NK-92 (cell line): ENCODE measurements around the gene GOSR2.
"Not testable (repeated sequence)": the region's sequence is repeated elsewhere in the genome, so short reads cannot be mapped to it uniquely, and the experiment has no call there.

Experiments used
- DNase-seq: peaks from one replicate; lab custom pipeline; 2025; ENCODE audit not compliant: unreplicated experiment; lab: John Stamatoyannopoulos, UW

The GOSR2 gene

GRCh38 chr17:46928467-46929261 is 5.7 kb downstream of the GOSR2 start:
- no peak for DNase-seq

DNA sequence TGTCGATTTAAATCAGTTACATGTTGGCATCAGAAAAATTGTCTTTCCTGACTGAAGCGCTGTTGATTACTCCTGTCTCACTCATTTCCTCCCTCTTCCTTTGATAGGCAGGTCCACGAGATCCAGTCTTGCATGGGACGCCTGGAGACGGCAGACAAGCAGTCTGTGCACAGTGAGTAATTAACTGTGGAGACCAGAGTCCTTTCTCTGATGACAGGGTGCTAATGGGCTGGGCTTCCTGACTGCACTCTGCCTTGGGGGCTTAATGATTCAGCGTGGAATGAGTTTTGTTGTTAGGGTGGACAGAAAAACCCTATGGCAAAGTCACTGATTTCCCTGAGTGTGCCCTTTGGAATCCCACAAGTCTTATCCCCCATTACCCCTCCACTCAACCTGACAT is 6.5 kb downstream of the GOSR2 start:
- DNase-seq, result no peak

DNA sequence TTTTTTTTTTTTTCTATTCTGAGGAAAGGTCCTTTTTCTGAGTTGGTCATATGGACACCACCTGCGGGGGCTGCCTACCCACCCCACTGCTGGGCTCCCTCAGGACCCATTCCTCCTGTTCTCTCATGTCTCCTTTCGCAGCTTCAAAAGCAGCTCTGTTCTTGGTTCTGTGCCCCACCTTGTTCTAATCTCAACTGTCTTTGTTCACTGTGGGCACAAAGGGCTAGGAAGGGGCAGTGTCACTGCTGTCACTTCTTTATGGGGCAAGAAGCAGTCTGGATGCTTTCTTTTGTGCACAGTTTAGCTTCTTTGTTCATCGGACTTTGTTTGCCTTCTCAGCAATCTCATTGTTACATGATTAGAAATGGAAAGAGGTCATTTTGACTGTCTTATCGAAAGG is 7.1 kb downstream of the GOSR2 start:
- DNase-seq, result no peak

DNA sequence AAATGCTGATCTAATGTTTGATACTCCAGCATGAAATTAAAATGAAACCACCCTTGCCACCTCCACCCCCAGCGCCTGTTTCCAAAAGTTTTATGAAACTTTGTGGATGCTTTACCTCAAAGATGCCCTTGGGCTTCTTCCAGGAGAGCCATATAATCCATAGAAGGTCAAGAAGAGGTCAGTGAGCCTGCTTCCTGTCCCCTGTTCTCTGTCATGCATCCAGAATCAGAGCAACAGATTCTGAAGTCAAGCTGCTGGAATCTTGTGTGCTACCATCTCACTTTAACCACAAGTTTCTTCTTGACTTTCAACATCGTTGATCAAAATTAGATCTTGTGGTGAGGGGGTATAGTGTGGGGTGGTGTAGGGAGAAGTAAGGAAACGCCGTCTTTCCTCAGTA is 8.6 kb downstream of the GOSR2 start:
- DNase-seq, result no peak

GRCh38 chr17:46935658-46936266 is 12.8 kb downstream of the GOSR2 start:
- DNase-seq, result no peak

DNA sequence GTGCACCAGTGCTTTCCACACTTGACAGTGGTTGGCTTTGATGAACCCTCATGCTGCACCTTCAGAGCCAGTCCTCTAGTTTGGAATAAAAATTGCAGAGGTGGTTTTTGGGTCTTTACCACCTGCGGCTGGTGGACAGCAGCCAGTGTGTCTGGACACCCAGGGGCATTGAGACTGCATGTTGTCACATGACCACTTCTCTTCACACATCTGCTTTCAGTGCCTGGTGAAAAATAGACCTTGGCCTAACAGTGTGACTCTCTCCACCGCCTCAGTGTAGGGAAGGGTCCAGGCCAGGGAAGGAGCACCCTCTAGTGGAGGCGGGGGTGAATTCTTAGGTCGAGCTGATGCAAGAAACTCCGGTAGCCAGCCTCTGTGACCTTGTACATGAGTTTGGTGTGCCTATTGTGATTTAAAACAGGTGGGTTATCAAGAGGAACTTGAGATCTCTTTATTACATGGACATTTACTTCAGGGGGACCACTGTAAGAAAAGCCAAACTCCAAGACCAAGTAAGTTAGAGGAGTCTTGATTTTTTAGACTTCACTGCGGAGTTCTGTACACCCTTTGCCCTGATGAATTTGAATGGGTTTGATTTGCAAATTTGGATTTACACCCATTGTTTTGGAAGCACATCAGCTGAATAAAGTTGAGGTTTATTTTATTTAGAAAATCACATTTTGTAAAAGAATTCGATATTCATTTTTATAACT is 17.9 kb downstream of the GOSR2 start:
- DNase-seq, result no peak

GRCh38 chr17:46942441-46943217 is 19.7 kb downstream of the GOSR2 start:
- DNase-seq, result no peak

DNA sequence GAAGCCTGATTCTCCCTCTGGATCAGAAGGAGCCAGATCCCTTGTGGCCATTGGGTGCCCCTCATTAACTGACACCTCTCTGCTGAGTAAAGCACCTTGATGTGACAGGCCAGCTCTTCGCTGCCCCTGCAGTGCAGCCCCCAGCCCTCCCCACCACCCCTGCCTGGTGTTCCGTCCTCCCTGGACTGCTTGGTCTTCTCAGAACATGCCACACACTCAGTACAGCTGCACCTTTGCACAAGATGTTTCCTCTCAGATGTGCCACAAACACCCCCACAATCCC is 20.2 kb downstream of the GOSR2 start:
- DNase-seq, result no peak

- DNase-seq, result no peak
Measured at GRCh38 chr17:46943501-46944393, 20.8 kb downstream of the GOSR2 start.

DNA sequence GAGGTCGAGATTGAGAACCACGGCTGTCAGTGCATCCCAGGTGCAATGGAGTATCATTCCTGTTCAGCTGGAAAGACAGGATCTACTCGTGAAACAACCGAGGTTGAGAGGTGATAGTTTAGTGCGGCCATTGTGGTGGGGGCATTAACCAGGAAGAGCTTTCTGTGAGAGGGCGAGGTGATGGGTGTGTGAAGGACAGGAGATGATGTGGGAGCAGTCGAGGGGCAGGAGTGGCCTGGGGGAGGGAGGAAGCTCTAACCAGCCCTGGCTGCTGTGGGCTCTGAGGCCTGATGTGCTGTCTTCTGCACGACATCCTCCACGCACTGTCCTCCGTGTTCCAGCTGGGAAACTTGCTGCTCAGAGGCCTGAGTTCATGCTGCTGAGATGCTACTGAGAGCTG is 22.0 kb downstream of the GOSR2 start:
- DNase-seq, result no peak

GRCh38 chr17:46947216-46947615 is 24.3 kb downstream of the GOSR2 start:
- DNase-seq, result no peak

GRCh38 chr17:46948544-46948943 is 25.6 kb downstream of the GOSR2 start:
- DNase-seq, result no peak

- no peak for DNase-seq
Measured at GRCh38 chr17:46949291-46950174, 26.6 kb downstream of the GOSR2 start.

- DNase-seq, result no peak
Measured at GRCh38 chr17:46950342-46950996, 27.5 kb downstream of the GOSR2 start.

DNA sequence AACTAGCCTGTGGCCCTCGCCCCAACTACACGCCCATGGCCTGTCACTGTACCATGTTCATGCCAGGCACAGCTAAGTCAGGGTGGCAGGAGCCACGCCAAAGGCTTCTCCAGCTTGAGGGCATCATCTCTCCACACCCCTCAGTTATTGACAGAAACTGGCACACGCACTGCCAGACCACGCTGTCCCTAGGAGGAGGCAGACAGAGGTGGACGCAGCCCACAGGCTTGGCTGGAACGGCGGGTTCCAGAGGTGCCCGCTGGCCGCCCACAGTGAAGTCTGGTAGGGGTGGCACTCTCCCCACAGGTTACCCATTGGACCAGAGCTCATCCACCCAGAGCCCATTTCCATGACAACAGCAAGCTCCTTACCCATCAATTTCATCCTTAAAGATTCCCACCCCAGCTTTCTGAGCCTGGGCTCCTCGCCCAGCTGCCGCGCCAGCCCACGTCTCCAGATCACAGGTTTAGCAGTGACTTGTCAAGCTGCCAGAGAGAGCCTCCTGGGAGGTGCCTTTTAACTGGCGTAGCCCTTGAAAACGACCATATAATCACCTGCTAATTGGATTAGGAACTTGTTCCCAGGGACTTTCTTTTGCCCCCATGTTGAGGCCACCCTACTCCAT is 28.1 kb downstream of the GOSR2 start:
- no peak for DNase-seq

GRCh38 chr17:46951706-46952105 is 28.7 kb downstream of the GOSR2 start:
- DNase-seq, result no peak

GRCh38 chr17:46952115-46952514 is 29.2 kb downstream of the GOSR2 start:
- DNase-seq, result no peak

- DNase-seq, result not testable (repeated sequence)
Measured at GRCh38 chr17:46953191-46953590, 30.2 kb downstream of the GOSR2 start.
